ENCODE data around the gene VRK1.

Gene VRK1

GRCh38 chr14:96925422-96925821 is 128.2 kb downstream of the VRK1 start:
- no peak for DNase-seq (ENCODE audit: low spot score)

DNA sequence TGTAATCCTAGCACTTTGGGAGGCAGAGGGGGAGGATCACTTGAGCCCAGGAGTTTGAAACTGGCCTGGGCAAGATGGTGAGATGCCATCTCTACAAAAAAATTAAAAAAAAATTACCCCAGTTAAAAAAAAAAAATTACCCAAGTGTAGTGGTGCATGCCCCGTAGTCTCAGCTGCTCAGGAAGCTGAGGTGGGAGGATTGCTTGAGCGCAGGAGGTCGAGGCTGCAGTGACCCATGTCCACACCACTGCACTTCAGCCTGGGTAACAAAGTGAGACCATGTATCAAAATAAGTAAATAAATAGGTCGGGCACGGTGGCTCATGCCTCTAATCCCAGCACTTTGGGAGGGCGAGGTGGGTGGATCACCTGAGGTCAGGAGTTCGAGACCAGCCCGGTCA is 128.8 kb downstream of the VRK1 start:
- DNase-seq (ENCODE audit: low spot score), result no peak

DNA sequence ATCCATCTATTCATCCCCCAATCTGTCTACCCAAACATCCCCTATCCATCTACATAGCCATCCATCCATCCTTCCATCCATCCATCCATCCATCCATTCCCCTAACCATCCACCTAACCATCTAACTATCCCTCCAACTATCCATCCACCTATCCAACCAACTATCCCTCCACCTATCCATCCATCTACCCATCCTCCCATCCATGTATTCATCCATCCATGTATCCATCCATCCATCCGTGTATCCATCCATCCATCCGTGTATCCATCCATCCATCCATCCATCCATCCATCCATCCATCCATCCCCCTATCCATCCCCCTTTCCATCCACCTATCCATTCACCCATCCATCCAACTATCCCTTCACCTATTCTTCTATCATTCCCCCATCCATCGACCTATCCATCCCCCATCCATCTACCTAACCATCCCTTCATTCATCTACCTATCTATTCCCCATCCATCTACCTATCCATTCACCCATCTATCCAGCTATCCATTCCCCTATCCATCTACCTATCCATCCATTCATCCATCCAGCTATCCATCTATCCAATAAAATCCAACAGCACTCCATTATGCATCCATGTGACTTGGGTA is 131.7 kb downstream of the VRK1 start:
- no peak for DNase-seq (ENCODE audit: low spot score)

DNA sequence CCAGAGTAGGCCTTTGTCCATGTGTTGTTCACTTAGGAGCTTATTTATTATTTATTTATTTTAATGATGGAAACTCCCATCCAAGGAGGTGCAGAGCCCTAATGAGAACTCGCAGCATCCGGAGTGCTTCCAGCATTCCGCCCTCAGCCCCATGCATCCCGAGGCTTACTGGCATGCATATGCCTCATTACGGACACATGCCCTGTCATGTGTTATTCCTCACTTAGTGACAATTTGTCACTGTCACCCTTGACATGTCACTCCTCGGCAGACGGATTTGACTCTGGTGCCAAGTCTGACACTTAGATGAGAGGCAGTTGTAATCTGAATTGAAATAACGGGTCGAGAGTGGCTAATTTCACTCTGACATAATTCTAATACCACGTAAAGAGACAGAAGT is 132.8 kb downstream of the VRK1 start:
- no peak for DNase-seq (ENCODE audit: low spot score)

DNA sequence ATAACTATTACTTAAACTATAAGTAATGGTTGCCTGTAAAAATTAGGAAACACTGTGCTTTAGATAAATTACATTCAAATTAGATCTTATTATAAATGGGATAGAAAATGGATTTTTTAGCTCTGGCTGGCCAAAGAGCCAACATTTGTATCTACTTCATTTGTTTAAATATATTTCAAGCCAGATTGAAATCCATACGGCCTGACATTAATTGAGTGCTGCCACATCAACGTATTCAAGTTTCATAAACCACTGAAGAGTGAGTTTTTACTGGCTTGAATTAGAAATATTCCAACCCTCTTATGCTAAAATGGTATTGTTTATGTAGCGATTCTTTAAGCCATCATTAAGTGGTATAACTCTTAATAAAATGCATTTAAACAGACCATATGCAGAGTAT is 133.3 kb downstream of the VRK1 start:
- DNase-seq (ENCODE audit: low spot score), result no peak

Data from SW480 (cell line).